ENCODE results near the gene KIAA1671. TPM values are rescaled to one million over a fixed set of nuclear protein-coding genes. Genes with fewer than 3 reads are reported as not detected.
"Not testable (repeated sequence)": the region's sequence is repeated elsewhere in the genome, so short reads cannot be mapped to it uniquely, and the experiment has no call there.

KIAA1671 gene
- total RNA-seq, 1 experiment from 2014 or later, result 7.5 TPM

DNA sequence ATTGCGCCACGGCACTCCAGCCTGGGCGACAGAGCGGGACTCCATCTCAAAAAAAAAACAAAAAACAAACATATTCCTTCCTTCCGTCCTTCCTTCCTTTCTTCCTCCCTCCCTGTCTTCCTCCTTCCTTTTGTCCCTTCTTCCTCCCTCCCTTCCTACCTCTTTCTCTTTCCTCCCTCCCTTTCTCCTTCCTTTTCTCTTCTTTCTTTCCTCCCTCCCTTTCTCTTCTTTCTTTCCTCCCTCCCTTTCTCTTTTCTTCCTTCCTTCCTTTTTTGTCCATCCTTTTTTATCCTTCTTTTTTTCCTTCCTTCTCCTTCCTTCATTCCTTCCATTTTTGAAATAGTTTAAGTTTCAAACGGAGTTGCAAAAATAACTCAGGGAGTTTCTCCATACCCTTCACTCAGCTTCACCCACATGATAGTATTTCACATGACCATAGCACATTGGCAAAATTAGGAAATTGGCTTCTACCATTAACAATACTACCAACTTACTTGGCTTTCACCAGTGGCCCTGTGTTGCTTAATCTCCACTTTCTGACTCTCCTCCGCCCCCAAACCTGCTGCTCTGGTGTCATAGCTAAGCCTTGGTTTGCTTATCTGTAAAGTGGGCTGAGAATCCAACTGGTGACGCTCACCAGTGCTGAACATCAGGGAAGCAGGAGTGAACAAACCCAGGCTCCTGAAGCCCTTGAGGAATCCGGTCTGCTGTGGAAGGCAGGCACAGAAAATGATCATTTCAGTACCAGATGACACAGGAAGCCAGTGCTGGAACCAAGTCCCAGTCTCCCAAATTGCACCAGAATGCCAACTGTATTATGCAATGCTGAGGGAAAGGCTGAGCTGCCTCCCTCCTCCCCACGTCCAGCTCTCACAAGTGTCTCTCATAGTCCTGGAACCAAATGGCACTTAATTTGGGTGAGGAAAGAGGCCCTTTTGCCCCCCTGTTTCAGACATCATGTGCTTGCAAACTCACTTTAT lies 229.9 kb downstream of the KIAA1671 start:
- DNase-seq (ENCODE audit: extremely low read depth, low read depth), result no peak

DNA sequence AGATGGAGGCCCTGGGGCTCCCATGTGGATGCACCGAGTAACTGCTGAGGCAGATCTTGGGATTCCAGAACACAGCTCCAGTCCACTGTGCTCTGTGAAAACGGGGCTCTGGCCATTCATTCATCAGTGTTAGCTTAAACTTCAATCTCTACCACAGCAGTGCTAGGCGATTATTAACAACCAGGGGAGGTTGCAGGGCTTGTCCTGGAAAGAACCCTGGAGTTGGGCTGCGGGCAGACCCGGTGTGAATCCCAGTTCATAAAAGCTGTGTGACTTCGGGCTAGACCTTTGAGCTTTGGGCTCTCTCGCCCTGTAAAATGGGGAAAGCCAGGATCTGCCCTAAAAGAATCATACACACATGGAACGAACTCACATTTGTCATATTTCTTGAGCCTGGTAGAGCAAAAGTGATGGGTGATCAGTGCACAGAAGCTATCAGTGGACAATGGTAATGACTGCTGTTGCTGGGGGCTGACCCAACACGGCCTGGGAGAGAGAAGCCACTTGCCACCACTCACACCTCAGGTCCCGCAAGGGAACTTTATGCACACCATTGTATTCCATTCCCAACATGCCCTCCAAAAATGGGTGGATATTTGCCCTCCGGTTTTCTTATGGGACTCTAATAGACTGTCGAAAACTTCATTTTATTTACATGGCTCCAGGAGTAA lies 231.6 kb downstream of the KIAA1671 start:
- no peak for DNase-seq (ENCODE audit: extremely low read depth, low read depth)

DNA sequence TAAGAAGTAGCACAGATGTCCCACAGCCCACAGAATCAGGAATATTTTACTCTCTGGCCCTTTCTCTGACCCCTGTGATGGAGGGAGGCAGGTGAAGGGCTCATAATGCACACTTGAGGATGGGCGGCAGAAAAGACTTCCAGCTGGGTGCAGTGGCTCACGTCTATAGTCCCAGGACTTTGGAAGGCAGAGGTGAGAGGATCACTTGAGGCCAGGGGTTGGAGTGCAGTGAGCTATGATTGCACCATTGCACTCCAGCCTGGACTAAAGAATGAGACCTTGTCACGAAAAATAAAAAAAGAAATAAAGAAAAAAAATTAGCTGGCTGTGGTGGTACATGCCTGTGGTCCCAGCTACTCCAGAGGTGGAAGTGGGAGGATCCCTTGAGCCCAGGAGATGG lies 233.6 kb downstream of the KIAA1671 start:
- no peak for DNase-seq (ENCODE audit: extremely low read depth, low read depth)

DNA sequence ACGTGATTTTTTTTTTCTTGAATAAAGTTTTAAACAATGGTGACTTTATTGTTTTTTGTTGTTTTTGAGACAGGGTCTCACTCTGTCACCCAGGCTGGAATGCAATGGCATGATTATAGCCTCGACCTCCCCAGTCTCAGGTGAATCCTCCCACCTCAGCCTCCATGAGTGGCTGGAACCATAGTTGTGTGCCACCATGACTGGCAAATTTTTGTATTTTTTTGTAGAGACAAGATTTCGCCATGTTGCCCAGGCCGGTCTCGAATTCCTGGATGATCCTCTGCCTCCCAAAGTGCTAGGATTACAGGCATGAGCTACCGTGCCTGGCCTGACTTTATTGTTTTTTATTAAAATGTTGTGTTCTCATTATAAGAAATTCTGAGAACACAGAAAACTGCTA lies 235.0 kb downstream of the KIAA1671 start:
- no peak for DNase-seq (ENCODE audit: extremely low read depth, low read depth)

DNA sequence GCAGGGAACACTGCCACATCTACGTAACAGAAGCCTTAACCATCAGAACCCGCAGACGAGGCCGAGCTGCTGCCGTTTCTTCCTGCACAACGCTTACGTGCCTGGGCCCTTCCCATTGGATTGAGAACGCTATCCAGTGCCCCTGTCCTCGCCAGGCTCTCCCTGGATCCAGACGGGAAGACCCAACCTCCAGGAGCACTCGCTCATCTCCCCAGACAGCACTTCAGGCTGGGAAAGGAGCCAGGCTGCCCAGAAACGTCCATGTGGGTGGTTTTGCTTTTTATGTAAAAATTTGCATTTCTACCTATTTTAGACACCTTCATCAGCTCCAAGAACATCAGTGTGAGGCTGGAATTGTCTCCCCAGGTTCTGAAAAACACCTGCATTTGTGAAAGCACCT lies 239.9 kb downstream of the KIAA1671 start:
- no peak for DNase-seq (ENCODE audit: extremely low read depth, low read depth)

DNA sequence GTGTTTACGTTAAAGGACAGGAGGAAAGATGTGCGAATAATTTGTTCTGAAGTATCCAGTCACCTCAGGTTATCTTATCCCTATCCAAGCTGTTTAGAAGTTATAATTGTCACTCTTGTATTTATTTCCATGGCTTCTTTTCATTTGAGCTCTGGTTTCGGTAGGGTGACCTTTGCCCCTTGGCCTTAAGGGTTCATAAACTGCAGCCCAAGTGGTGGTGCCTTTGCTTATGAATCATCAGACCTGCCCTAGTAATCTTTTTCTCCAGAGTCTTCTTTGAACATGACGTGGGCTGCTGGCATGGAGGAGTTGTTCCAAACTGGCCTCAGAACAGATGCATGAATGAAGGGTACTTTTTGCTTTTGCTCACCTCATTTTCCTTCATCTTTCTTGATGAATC lies 240.6 kb downstream of the KIAA1671 start:
- DNase-seq (ENCODE audit: extremely low read depth, low read depth), result no peak

DNA sequence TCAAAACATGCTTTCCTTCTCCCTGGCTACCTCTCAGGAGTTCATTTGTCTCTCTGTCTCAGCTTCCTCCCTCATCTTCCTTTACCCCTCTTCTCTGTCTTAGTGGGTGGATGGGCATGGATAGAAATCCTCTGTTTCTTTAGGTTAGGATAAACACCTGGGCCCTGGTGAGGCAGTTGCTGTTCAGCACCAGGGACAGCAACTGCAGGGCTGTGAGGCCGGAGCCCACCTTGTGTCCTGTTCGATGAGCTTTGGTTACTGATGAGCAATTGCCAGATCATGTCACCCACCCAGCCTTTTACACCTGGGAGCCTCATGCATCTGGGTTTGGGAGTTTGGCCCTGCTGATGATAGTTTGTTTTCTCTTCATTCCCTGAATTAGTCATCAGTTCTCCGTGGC lies 241.0 kb downstream of the KIAA1671 start:
- DNase-seq (ENCODE audit: extremely low read depth, low read depth), result no peak

DNA sequence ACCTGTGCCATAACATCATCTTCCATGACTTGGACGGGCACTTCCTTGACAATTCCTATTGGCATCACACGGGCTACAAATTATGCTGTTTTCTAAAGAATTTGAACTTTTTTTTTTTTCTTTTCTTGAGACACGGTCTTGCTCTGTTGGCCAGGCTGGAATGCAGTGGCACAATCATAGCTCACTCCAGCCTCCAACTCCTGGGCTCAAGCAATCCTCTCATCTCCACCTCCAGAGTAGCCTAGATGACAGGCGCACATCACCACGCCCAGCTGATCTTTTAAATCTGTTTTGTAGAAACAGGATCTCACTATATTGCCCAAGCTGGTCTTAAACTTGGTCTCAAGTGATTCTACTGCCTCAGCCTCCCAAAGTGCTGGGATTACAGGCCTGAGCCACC lies 243.8 kb downstream of the KIAA1671 start:
- no peak for DNase-seq (ENCODE audit: extremely low read depth, low read depth)

DNA sequence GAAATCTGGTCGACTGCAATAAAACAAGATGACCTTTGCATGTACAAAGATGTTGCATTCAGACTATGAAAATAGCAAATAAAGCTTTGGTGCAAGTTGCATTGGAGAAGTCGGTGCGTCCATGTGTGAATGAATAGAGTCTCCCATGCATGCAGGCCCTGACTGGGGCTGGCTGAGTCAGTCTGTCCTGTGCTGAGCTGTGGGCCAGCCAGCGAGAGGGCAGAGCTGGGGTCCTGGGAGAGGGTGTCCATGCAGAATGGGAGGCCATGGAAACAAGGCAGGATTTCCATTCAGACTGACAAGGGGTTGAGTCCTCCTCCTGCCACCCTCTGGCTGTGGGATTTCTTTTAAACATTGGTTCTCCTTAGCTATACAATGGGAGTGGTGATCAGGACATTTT lies 244.8 kb downstream of the KIAA1671 start:
- DNase-seq (ENCODE audit: extremely low read depth, low read depth), result no peak

DNA sequence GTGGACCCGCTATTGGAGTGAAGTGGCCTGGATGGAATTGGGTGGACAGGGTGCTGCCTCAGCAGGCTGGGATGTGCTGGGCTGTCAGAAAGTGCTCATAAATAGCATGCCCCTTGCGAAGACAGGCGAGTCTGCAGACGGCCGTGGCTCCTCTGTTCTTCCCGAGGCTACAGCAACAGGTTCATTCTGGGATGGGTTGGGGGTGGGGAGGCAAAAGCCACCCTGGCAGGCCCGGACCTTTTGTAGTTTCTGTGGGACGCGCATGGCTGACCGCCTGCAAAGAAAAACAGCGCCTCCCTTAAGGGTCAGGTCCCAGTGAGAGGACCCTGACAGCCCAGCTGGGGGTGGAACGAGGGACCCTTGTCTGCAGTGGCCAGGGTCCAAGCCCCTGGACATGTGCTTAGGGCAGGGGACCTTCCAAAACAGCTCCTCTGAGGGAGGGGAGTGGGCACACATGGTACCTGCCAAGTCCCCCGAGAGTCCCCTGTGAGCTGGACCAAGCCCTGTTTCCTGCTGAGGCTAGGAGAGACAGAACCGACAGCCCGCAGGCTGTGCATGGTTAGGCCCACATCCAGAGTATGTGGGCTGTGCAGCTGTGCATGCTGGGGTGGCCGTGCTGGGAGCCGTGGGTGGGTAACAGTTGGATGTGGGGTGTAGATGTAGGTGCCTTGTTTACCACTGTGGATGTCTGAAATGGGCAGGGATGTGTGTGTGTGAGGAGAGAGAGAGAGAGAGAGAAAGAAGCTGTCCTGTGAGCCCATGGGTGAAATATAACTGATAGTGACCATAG lies 247.4 kb downstream of the KIAA1671 start, which contains the start of gene CRYBB3:
CRYBB3 (plus strand) TSS at position 128 of the 790 bp plus-strand sequence. CDS start 1,539 bp downstream, outside the sequence.
- no peak for DNase-seq (ENCODE audit: extremely low read depth, low read depth)

DNA sequence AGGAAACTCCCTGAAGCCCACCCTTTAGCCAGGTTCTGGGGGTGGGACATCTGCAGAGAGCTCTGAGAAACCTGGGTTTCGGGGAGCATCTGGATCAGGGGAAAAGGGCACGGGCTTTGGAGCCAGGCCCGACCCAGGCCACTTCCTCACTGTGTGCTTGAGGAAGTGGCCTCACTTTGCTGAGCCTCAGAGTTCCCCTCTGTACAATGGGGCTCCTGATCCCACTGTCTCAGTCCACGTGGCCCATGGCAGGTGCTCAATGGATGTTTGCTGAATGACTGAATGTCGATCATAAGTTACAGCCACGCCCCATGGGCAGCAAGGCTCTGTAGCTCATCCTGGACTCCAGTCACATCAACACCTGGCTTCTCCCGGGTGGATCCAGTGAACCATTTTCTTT lies 248.5 kb downstream of the KIAA1671 start:
- DNase-seq (ENCODE audit: extremely low read depth, low read depth), result no peak

DNA sequence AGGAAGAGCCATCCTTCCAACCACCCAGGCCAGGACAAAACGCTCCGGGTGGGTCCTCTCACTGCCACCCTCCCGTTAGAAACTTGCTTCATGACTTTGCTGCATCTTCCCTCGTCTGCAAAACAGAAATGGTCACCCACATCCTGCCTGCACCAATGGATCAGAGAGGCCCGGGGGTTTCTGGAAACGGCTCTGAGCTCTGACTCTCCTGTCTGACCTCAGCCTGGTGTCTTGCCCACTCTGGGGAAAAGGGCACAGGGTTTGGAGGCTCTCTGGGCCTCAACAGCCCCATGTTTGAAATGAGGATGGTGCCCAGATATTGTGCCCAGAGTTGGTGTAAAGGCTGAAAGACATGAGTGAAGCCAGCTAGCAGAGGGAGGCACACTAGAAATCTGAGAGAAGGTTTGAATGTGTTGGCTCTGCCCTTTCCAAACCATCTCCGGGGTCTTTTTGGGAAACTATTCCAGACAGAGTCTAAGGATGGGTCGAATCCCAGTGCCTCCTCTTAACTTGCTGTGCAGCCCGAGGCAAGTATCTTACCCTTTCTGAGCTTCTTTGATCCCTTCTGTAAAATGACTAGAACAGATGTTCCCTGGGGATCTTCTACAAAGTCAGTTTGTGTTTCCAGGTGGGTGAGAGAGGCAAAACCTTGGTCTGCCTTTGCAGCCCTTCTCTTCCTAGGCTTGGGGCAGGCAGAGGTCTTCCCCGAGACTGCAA lies 249.2 kb downstream of the KIAA1671 start:
- no peak for DNase-seq (ENCODE audit: extremely low read depth, low read depth)

DNA sequence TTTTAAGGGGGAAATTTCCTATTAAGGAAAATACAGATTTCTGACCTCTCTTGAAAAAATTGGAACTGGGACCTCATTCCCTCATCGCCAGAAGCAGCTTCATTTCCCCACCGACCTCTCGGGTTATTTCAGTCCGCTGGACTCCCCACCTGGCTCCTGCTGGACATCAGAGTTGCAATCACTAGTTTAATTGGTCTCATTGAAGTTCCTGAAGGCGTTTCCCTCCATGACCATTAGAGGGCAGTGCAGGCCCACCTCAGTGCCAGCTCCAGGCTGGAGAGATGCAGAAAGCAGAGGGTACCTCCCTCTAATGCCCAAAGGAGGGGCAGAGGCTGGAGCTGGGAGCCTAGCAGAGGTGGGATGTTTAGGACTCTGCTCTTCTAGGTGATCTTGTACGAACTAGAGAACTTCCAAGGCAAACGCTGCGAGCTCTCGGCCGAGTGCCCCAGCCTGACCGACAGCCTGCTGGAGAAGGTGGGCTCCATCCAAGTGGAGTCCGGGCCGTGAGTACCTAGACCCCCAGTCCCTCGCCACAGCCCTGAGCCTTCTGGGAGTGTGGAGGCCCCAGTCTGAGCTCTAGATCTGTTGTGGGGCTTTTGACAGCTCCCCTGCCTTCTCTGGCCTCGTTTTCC lies 249.9 kb downstream of the KIAA1671 start:
- DNase-seq (ENCODE audit: extremely low read depth, low read depth), result peak; percentile 52

DNA sequence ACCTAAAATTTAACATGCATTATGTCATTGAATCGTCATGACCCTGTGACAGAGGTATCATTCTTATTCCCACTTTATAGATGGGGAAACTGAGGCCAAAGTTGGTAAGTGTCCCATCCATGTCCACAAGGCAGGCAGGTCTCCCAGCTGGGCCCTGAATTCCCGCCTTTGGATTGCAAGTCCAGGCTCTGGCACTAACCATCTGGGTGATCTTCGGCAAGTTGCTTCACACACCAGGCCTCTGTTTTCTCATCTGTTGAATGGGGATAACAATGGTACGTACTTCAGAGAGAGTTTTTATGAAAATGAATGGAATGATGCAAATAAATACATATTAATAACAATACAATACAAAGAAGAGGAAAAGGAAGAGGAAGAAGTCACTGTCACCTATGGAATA lies 250.6 kb downstream of the KIAA1671 start:
- no peak for DNase-seq (ENCODE audit: extremely low read depth, low read depth)

DNA sequence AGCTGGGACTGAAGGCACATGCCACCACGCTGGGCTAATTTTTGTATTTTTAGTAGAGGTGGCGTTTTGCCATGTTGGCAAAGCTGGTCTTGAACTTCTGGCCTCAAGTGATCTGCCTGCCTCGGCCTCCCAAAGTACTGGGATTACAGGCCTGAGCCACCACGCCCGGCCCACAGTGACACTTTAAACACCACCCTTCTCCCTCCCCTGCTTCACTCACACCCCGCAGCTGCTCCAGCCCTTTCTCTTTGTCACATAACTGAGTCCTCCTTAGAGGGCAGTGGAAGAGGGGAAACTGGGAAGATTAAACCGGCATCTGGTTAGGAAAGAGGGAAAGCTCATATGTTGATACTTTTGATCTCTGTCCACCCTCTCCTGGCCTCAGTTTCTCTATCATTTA lies 252.0 kb downstream of the KIAA1671 start:
- not testable (repeated sequence) for DNase-seq (ENCODE audit: extremely low read depth, low read depth)

DNA sequence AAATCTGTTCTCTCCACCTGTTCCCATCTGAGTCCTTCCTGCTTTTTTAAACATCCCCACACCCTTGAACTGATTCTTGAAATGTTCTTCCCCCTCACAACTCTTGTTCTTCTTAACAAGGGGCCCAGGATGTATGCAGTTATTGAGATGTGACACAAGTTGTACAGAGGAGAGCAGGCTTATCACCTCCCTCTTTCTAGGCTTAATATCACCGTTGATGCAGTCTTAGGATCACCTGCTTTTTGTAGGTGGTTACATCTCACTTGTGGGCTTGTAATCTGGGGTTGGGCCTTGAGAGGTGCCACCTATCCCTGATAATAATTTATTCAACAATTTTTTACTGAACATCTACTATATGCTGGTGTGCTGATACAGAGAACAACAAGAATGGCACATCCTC lies 253.3 kb downstream of the KIAA1671 start:
- DNase-seq (ENCODE audit: extremely low read depth, low read depth), result no peak

DNA sequence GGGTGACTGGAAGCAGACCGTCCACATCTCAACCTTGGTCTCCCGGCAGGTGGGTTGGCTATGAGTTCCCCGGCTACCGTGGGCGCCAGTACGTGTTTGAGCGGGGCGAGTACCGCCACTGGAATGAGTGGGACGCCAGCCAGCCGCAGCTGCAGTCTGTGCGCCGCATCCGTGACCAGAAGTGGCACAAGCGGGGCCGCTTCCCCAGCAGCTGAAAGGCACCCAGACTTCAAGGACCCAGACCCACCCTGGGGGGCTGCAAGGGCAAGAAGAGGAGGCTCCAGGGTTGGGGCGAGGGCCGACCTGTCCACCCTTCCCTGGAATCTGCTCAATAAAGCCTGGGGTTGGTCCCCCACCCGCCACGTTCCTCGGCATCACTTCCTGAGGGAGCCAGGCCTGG lies 254.5 kb downstream of the KIAA1671 start:
- DNase-seq (ENCODE audit: extremely low read depth, low read depth), result no peak

DNA sequence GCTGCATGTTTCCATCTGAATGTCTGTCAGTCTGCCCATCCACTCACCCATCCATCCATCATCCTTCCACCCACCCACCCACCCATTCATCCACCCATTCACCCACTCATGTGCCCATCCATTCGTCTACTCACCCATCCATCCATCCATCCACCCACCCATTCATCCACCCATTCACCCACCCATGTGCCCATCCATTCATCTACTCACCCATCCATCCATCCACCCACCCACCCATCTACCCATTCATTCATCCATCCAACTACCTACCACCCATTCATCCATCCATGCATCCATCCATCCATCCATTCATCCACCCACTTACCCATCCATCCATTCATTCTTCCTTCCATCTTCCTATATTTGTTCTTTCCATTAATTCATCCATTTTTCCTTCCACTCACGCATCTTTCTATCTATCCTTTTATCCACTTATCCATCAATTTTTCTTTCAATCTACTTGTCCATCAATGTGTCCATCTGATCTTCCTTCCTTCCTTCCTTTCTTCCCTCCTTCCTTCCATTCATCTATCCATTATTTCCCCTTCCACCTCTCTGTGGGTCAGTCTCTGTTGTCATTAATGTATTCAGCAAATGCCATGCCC lies 255.1 kb downstream of the KIAA1671 start:
- DNase-seq (ENCODE audit: extremely low read depth, low read depth), result no peak

DNA sequence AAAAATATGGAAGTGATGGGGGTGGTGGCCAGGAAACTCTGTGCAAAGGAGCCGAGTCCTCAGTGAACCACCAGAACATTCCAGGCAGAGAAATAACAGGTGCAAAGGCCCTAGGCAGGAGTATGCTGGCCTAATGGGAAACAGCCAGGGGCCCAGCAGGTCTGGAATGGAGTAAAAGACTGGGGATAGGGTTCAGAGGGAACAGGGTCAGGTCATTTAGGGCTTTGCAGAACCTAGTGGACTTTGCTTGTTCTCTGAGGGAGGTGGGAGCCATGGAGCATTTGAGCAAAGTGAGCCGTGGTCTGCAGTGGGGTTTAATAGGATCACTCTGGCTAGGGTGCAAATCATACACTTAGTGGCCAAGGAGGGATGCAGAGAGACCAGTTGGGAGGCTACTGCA lies 255.8 kb downstream of the KIAA1671 start:
- DNase-seq (ENCODE audit: extremely low read depth, low read depth), result no peak

Measured in NCI-H460 (cell line).